CD4-positive, alpha-beta T cell treated with Interleukin-15 for 4 hours (primary cell): ENCODE results near the gene TUBGCP2.
"Not testable (repeated sequence)": the region's sequence is repeated elsewhere in the genome, so short reads cannot be mapped to it uniquely, and the experiment has no call there.

ENCODE experiments used
- DNase-seq: peaks from one replicate; pipeline ENCODE4 v3.0.0-alpha.2; 2020; ENCODE audit warnings: low spot score

Gene TUBGCP2

DNA sequence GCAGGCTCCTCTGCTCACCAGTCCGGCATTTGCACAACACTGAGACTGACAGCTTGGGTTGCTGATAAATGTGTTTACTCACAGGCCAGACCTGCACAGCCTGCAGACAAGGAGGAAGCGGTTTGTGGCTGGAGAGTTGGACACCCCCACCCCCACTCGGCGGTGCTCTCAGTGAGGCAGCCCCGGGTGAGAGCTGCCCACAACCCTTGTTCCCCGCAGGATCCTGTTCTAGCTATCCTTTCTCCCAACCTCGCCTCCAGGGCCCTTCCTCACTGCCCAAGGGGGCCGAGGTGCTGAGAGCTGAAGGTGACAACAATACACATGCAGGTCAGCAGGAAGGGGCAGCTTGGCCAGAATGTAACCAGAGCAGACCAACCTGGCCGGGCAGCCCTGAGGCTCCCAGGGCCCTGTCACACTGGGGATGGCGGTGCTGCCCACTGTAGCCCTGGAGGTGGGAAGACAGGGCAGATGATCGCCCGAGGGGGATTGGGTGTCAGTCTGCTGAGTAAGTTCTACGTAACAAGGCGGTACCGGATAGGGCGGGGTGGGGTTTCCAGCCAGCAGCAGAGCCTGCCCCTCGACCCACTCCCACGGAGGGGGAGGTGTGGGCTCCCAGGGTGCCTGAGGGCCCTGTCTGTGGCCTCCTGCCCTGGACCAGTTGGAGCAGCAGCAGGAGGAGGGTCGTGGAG, 30.0 kb downstream of the TUBGCP2 start:
- peak; percentile 75 for DNase-seq

DNA sequence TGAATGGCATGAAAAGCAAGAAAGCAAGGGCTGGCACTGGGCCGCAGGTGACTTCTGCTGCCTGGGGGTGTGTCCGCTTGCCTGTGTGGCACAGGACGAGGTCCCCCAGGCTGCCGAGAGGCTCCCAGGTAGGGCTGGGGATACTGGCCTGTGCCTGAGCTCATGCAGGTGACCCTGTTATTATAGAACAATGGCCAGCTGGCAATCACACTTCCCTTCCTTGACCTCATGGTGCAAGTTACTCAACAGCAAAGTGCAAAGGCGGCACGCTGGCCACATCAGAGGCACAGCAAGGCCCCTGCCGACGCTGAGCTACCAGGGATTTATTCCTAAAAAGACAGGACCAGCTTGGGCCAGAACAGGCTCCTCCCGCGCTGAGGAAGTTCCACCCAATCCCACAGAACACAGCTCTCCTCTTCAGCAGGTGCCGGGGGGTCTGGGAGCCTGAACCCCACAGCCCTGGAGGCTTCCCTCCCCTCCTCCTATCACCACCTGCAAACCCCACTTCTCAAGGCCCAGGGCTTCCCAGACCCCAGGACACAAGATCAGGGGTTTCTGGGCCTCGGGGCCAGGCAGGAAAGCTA, 30.6 kb downstream of the TUBGCP2 start:
- DNase-seq, result no peak

DNA sequence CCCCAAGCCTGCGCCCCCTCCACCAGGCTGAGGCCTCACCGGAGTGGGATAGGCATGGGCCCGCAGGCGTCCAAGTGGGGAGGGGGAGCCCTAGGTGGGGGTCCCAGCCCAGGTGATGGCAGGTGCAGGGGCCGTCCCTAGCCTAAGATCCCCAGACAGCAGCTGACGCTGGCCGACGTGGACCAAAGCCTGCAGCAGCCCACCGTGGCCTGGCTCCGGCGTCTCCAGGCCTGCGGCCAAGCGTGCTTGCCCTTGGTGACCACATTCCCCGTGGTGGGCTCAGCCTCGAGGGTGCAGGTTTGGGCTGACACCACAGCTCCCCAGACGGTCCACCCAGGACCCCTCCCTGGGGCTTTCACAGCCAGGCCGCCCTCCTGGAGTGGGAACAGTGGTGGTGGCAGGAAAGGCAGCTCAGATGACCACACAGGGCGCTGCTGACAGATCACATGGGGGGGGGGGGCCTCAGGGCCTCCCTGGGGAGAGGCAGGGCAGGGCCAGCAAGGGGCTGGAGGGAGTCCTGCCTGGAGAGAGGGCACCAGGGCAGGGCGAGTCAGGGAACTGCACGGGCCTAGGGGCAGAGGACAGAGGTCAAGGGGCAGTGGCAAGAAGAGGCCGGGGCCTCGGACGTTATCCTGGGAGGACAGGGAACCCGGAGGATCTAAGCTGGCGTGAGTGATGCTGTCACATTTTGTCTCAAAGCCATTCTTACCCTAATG, 31.2 kb downstream of the TUBGCP2 start:
- no peak for DNase-seq

DNA sequence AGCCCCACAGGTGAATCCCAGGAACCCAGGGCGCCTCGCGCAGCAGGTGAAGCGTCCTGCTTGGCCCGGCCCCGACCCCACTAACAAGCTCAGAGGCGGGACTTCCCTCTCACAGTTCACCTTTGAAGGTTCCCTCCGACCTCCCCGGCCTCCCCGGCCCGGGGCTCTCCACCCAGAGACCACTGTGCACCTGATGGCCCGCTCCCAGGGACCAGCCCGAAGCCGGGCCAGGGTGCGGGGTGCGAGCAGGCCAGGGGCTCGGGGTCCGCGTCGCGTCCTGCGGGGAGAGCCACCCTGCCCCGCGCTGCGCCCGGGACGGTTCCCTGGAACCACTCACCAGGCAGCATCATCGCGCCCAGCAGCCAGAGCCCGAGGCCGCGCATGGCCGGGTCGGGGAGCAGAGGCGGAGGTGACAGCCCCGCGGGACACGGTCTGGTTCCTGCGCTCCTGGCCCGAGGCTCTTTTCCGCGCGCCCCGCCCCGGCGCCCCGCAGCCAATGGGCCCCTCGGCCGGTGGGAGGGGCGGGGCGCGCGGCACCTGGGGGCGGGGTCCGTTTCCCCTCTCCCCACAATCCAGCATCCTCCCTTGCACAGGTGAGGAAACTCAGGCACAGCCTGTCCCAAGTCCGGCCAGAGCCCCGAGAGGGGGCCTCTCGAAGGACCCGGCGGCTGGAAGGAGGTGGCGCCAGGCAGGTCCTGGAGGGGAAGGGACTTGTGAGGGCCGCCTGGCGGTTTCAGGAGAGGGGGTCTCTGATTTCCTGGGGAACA, 32.1 kb downstream of the TUBGCP2 start, which contains the start of gene ADAM8:
TSS of gene ADAM8 (minus strand) at position 434 of the 767 bp plus-strand sequence. CDS start at position 383, 51 bp downstream.
- DNase-seq, result peak; percentile 64

DNA sequence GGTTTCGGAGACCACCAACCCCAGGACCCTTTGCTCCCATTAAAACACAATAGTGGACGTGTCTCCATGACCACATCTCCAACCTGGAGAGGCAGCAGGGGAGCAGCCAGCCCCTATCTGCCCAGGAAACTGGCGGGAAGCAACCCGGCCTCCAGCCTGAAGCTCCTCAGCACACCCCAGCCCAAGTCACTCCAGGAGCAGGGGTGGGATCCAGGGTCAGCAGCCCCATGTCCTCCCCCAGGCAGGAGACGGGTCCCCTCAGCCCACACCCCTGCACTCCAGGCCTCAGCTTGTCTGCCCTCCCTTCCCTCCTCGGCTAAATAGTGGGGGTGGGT, 32.6 kb downstream of the TUBGCP2 start:
- no peak for DNase-seq

DNA sequence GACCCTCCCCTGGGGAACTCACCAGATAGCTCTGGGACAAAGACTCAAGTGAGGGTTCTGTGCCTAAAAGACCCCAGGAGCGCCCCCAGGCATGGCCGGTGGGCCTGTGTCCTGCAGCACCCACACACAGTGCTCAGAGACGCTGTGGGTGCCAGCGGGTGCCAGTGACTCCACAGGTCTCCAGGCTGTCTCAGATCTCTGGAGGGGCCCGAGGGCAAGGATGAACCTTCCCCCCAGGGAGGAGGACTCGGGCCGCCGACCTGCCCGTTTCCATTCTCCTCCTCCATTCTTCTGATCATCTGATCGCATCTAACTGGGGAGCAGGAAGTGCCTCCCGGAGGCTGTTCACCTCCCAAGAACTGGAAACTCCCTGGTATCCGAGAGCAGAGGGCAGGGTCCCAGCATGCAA, 33.0 kb downstream of the TUBGCP2 start:
- peak; percentile 46 for DNase-seq

DNA sequence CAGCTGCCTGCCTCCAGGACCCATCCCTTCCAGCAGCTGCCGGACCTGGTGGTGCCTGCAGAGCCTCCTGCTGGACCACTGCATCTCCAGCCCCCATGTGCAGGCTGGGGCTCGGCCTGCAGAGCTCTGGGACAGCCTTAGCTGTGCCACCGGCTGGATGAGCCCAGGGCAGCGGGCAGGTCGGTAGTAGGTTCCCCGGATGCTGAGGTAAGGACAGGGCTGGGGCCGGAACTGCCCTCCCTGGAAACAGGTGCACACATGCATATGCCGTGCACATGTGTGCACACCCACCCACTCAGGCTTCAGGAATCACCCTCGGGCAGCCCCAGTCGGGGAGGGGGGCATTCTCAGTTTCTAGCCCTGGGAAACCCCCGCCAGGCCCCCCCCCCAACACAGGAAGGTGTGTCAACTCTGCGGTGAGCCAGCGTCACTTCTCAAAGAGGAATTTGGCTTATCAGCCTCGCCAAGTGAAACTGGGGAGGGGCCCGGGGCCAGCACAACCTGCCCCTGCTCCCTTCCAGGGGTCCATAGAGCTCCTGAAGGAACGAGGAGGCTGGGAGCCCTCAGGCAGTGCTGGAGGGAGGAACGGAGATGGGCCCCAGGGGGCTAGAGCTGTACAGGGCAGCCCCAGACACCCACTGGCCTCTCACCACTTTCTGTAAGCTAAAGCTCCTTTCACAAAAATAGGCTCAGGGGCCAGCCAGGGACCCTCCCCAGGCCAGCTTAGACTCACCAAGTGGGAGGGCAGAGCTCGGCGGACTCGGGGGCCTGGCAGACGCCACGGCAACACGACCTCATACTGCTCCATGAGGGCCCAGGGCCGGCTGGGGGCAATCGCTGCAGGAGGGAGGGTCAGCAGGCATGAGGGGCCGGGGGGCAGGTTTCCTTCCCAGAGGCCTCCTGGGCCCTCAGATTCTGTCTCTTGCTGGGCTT, 33.7 kb downstream of the TUBGCP2 start:
- DNase-seq, result peak; percentile 84

DNA sequence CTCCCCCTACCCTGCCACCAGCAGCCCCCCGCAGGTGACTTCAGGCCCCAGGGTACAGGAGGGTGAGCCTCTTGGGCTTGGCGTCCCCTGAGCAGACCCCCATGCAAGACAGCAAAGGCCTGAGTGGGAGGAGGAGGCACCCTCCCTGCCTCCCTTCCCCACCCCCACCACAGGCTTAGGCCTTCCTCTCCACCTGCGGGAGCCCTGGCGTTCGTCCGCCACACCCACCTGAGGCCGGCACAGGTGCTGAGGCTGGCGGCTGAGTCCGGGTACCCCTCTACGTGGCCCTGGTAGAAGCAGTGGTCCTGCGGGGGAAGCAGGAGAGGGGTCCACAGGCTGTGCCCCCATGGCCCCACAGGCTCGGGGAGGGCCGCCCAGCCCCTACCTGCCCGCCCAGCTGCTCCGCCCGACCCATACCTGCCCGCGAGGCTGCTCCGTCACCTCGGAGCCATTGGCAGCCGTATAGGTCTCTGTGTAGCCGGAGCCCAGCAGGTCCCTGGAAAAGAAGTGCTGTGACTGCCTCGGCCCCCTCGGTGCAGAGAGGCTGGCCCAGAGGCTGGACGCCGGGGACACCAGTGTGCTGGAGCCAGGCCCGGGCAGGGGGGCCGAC, 35.0 kb downstream of the TUBGCP2 start:
- no peak for DNase-seq

DNA sequence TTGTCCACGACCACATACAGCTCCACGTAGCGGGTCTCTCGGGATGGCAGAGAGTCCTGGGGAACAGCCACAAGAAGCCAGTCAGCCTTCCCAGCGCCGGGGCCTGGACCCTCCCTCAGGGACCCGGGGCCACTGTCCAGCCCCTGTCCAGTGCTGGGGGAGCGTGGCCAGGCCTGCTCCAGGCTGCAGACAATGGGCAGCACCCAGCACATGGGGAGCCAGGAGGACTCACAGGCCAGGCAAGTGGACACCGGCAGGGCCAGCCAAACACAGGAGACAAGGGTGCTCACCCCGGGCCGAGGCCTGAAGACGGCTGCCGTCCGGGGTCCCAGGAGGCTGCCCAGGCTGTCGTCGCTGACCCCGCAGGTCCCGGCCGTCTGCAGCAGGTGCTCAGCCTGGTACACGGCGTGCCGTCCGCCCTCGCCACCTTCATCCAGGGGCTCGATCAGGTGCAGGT, 35.7 kb downstream of the TUBGCP2 start:
- DNase-seq, result no peak

DNA sequence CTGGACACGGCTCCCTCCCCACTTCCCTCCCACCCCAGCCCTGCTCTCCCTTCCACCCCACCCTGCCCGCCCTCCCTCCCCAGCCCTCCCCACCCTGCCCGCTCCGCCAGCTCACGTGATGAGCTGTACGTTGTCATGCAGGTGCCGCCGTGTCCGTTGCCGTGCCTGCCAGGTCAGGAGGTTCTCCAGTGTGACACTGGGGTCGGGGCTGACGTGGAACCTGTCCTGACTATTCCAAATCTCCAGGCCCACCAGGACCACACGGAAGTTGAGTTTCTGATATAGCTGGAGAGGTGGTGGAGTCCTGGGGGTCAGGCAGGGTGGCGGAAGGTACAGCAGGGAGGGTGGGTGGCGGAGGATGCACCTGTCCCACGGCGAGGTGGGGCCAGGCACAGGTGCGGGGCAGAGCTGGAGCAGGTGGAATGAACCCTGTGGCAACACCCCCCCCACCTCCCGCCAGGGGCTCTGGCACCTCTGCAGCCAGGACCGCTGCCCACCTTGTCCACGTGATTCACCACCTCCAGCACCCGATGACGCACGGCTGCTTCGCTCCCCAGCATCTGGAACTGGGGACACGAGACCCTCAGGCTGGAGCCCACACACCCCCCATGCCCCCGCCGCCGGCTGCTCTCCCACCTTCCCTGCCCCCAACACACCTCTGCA, 36.2 kb downstream of the TUBGCP2 start:
- DNase-seq, result no peak

DNA sequence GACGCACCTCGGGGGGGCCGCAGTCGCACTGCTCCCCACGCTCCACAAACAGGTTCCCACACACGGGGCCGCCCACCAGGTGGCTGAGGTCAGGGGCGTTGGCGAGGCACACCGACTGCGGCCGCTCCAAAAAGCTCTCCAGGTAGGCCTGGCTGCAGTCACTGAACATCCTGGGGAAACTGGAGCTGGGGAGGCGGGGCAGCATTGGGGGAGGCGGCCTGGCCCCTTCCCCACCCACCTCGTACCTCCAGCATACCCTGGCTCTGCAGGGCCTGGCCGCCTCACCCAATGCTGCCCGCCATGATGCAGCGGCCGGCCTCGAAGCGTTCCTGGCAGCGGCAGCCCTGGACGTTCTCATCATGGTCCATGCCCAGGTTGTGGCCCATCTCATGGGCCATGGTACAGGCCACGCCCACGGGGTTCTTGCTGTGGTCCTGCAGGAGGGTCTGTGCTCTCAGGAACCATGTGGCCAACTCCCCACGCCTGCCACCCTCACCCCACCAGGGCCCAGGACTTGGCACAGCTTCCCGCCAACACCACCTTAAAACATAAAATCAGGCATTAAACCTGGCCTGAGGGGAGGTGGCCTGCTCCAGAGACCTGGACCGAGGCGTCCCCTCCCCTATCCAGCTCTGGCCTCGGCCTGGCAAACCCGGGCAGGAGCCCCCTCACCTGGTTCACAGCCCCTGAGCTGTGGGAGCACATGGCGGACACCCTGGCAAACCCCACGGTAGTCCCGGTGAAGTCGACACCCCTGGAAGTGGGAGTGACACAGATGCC, 37.0 kb downstream of the TUBGCP2 start:
- no peak for DNase-seq

DNA sequence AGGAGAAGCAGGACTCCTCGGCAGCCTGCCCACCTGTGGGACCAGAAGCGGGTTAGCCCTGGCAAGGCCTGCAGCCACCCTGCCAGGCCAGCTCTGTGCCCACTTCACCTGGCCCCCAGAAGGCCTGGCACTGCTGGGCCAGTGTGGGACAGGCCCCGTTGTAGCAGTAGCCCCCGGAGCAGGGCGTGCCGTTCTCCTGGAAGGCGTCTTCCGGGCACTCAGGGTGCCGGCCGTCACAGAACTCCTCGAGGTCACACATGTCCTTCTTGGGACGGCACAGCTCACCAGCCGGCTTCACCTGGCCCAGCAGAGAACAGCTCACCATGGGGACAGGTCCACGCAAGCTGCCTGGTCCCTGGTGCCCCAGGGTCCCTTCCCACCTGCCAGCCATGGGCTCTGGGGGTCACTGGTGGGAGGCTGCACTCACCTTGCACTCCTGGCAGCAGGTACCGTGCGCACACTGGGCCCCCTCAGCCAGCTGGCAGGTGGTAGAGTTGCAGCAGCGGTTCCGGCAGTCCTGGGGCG, 37.8 kb downstream of the TUBGCP2 start:
- no peak for DNase-seq

DNA sequence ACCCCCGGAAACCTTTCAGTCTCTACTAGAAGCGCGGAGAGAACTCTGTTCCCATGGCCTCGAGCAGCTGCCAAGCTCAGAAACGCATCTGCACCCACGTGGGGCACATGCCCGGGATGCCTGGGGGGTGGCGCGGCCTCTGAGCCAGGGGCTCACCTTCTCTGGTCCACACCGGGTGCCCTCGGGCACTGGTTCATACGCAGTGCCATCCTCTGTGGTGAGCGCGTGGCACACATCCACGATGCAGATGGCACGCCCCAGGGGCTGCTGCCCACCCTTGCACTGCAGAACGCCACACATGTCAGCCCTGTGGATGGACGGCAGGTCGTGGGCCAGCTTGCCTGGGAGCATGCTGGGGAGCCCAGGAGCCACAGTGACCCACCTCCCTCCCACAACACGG, 38.5 kb downstream of the TUBGCP2 start:
- DNase-seq, result no peak

DNA sequence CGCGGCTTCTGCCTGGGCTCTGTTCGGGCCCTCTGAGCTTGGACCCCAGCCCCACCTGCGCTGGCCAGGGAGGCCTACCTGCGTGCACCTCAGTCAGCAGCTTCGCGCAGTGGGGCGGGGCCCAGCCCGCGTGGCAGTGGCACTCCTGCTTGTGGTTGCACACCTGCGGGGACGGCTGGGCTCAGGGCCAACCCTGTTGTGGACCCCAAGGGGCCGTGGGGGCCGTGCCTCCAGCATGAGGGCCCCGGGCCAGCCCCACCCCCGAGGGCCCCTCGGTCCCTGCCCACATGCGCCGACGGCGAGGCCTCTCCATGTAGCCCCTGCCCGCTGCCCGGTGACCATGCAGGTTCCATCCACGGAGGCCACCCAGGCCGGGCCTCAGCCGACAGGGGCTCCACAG, 39.3 kb downstream of the TUBGCP2 start:
- DNase-seq, result no peak

DNA sequence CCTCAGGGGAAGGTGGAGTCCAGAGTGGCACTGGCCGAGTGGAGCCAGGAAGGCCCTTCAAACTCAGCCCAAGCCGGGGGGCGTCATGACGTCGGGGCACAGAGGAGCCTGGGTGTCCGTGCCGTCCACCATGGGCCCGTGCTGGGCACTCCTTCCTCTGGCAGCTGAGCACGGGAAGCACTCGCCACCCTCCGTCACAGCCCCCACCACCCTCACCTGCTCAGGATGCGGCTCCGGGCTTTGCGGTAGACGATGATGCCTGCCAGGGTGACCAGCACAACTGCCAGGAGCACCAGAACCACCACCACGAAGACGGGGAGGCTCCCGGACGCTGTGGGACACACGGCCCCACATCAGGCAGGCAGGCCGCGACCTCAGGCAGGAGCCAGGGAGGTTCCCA, 40.1 kb downstream of the TUBGCP2 start:
- no peak for DNase-seq

DNA sequence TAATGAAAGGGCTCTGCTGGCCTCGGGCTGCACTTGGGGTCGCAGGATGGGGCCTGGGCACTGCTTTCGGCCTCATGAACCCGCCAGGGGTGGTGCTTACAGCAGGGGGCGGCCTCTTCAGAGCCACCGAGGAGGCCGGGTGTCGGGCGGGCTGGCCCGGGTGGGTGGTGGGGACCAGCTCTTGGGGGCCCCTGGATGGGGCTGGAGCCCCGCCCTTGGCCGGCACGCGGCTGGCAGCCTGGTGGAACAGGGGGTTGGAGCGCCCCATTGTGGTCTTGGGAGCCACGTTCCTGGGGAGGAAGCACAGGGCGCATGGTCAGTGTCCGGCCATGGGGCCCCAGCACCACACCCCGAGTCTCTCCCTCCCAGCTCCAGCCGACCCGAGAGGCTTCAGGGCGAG, 40.8 kb downstream of the TUBGCP2 start:
- DNase-seq, result no peak

DNA sequence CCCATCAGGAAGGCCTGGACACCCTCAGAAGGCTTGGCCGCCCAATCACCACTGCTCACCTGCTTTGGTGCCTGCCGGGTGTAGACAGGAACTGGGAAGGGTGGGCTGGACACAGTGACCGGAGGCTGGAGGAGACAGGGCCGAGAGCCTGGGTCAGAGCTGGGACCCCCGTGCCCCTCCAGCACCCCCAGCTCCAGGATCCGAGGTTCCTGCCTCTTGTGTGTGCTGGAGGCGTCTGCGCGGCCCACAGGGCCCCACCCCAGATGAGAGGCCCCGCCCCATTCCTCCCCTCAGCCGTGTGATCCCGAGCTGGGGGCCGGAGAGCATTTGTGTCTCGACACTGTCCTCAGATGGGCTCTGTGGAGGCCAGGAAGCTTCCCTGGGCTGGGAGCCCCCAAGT, 41.4 kb downstream of the TUBGCP2 start:
- DNase-seq, result no peak

DNA sequence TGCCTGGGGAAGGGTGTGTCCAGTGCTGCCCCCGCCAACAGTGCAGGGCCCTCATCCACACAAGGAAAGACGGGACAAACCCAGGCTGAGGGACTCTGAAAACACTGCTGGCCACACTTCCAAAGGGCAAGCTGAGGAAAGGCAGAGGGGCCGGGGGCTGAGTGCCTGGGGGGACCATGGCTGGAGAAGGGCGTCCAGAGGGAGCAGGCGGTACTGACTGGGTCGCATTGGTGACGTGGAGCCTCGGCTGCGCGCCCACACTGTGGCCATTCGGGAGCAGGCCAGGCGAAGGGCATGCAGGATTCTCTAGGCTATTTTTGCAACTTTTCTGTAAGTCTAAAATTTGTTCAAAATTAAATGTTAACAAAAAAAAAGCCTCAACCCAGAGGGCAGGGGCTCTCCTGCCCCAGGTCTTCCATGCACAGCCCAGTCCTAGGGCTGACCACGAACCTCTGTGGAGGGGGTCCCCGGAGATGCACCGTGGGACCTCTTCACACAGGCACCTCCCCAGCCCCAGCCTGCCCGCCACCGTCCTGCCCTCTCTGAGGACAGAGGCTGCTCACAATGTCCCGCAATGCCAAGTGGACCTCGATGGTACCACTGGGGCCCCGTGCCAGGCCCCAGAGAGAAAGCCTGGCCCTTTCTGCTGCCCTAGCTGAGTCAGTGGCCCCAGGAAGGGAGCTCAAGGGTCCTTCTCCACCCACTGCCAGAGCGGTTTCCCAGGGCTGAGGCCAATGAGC, 42.4 kb downstream of the TUBGCP2 start:
- no peak for DNase-seq

DNA sequence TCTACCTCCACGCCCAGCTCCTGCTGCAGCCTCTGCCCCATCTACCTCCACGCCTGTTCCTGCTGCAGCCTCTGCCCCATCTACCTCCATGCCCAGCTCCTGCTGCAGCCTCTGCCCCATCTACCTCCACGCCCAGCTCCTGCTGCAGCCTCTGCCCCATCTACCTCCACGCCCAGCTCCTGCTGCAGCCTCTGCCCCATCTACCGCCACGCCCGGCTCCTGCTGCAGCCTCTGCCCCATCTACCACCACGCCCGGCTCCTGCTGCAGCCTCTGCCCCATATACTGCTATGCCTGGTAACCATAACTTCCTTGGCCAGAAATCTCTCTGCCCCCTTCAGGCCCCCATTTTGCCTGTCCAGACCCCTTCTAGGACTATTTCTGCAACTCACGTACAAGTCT, 43.6 kb downstream of the TUBGCP2 start:
- DNase-seq, result not testable (repeated sequence)
